WTC11 (cell line): ENCODE measurements around the gene STXBP1. TPM values are rescaled to one million over a fixed set of nuclear protein-coding genes. Genes with fewer than 3 reads are reported as not detected.

Experiments
- ATAC-seq: fragments of 200-7000 bp; cut with Tn5 transposase; 2 replicates; pipeline ENCODE4 v1.10.0; 2021; ENCODE audit warnings: mild to moderate bottlenecking, moderate library complexity
- CTCF ChIA-PET: fragments of 300-600 bp; sonication (Branson Sonifier 250); formaldehyde crosslinking; loops from one replicate; lab custom pipeline; 2021; ENCODE audit warnings: antibody characterized with exemption; lab: Charles Lee
- POLR2A ChIA-PET: fragments of 350-600 bp; sonication (Branson Sonifier 250); formaldehyde crosslinking; loops from one replicate; lab custom pipeline; 2021; ENCODE audit warnings: antibody characterized with exemption; lab: Charles Lee
- DNase-seq: peaks from one replicate; pipeline ENCODE4 v3.0.0; 2021; ENCODE audit warnings: low spot score
- H3K27ac Mint-ChIP-seq: 2 replicates; pipeline ENCODE4 v1.8.0; 2021; ENCODE audit warnings: mixed read lengths
- H3K27me3 Mint-ChIP-seq: 2 replicates; pipeline ENCODE4 v1.8.0; 2021; ENCODE audit warnings: low read depth, mild to moderate bottlenecking, moderate library complexity, mixed read lengths
- H3K36me3 Mint-ChIP-seq: 2 replicates; pipeline ENCODE4 v1.8.0; 2021; ENCODE audit warnings: mixed read lengths
- H3K4me1 Mint-ChIP-seq: 2 replicates; pipeline ENCODE4 v1.8.0; 2022; ENCODE audit warnings: mixed read lengths
- H3K4me3 Mint-ChIP-seq: 2 replicates; pipeline ENCODE4 v1.8.0; 2021; ENCODE audit warnings: mild to moderate bottlenecking, moderate library complexity, mixed read lengths
- H3K9me3 Mint-ChIP-seq: 2 replicates; pipeline ENCODE4 v1.8.0; 2021; ENCODE audit warnings: mixed read lengths
- AR ChIP-seq: fragments of 250-450 bp; sonication (Bioruptor Pico); IDR thresholded peaks from 2 replicates; pipeline ENCODE4 v1.9.0; 2021; ENCODE audit warnings: mild to moderate bottlenecking
- EMX1 ChIP-seq: fragments of 250-450 bp; sonication (Bioruptor Pico); IDR thresholded peaks from 2 replicates; pipeline ENCODE4 v1.8.0; 2021; ENCODE audit warnings: mild to moderate bottlenecking
- ETV6 ChIP-seq: sonication (generic); formaldehyde crosslinking; IDR thresholded peaks from 2 replicates; pipeline ENCODE4 v1.8.1; 2022; ENCODE audit warnings: mild to moderate bottlenecking, missing genetic modification reagents
- FOXJ3 ChIP-seq: sonication (generic); formaldehyde crosslinking; IDR thresholded peaks from 2 replicates; pipeline ENCODE4 v1.9.0; 2021; ENCODE audit warnings: missing genetic modification reagents, mild to moderate bottlenecking, borderline replicate concordance
- GTF2I ChIP-seq: fragments of 250-450 bp; sonication (Bioruptor Pico); conservative IDR thresholded peaks from 2 replicates; pipeline ENCODE4 v1.4.0; 2021; ENCODE audit warnings: mild to moderate bottlenecking
- HMGA2 ChIP-seq: fragments of 250-450 bp; sonication (Bioruptor Pico); IDR thresholded peaks from 2 replicates; pipeline ENCODE4 v1.4.0; 2021; ENCODE audit warnings: mild to moderate bottlenecking, moderate library complexity
- HMGXB4 ChIP-seq: sonication (generic); formaldehyde crosslinking; IDR thresholded peaks from 2 replicates; pipeline ENCODE4 v1.8.1; 2023; ENCODE audit warnings: mild to moderate bottlenecking, moderate library complexity, missing genetic modification reagents
- IRF1 ChIP-seq: sonication (generic); formaldehyde crosslinking; IDR thresholded peaks from 2 replicates; pipeline ENCODE4 v1.8.0; 2023; ENCODE audit warnings: missing genetic modification reagents
- IRF2 ChIP-seq: sonication (generic); formaldehyde crosslinking; IDR thresholded peaks from 2 replicates; pipeline ENCODE4 v1.8.0; 2022; ENCODE audit warnings: low read depth, missing genetic modification reagents, borderline replicate concordance
- JUN ChIP-seq: sonication (generic); formaldehyde crosslinking; IDR thresholded peaks from 2 replicates; pipeline ENCODE4 v1.8.0; 2023; ENCODE audit warnings: mild to moderate bottlenecking, missing genetic modification reagents
- MYBL2 ChIP-seq: sonication (generic); formaldehyde crosslinking; IDR thresholded peaks from 2 replicates; pipeline ENCODE4 v1.8.1; 2023; ENCODE audit warnings: mild to moderate bottlenecking, moderate library complexity, missing genetic modification reagents
- NFE2L1 ChIP-seq: sonication (generic); formaldehyde crosslinking; IDR thresholded peaks from 2 replicates; pipeline ENCODE4 v1.8.1; 2023; ENCODE audit warnings: missing genetic modification reagents
- NR1H2 ChIP-seq: sonication (generic); formaldehyde crosslinking; IDR thresholded peaks from 2 replicates; pipeline ENCODE4 v1.9.0; 2021; ENCODE audit warnings: mild to moderate bottlenecking, moderate library complexity, missing genetic modification reagents
- NR2C2 ChIP-seq: sonication (generic); formaldehyde crosslinking; IDR thresholded peaks from 2 replicates; pipeline ENCODE4 v1.8.0; 2022; ENCODE audit warnings: mild to moderate bottlenecking, missing genetic modification reagents
- RELA ChIP-seq: sonication (generic); formaldehyde crosslinking; IDR thresholded peaks from 2 replicates; pipeline ENCODE4 v1.8.1; 2022; ENCODE audit warnings: missing genetic modification reagents, mild to moderate bottlenecking, borderline replicate concordance
- RORB ChIP-seq: fragments of 250-450 bp; sonication (Bioruptor Pico); IDR thresholded peaks from 2 replicates; pipeline ENCODE4 v1.9.0; 2021; ENCODE audit warnings: mild to moderate bottlenecking
- SMAD3 ChIP-seq: sonication (generic); formaldehyde crosslinking; IDR thresholded peaks from 2 replicates; pipeline ENCODE4 v1.8.0; 2022; ENCODE audit warnings: missing genetic modification reagents, mild to moderate bottlenecking, borderline replicate concordance
- SOX15 ChIP-seq: fragments of 250-450 bp; sonication (Bioruptor Pico); IDR thresholded peaks from 2 replicates; pipeline ENCODE4 v1.9.0; 2021; ENCODE audit warnings: mild to moderate bottlenecking
- TCF7 ChIP-seq: sonication (generic); formaldehyde crosslinking; IDR thresholded peaks from 2 replicates; pipeline ENCODE4 v1.8.0; 2022; ENCODE audit warnings: mild to moderate bottlenecking, low read depth, missing genetic modification reagents, moderate library complexity
- TEAD1 ChIP-seq: sonication (generic); formaldehyde crosslinking; IDR thresholded peaks from 2 replicates; pipeline ENCODE4 v1.8.0; 2022; ENCODE audit warnings: mild to moderate bottlenecking, missing genetic modification reagents
- TP53 ChIP-seq: sonication (generic); formaldehyde crosslinking; IDR thresholded peaks from 2 replicates; pipeline ENCODE4 v1.8.1; 2023; ENCODE audit warnings: mild to moderate bottlenecking, missing genetic modification reagents
- ZNF263 ChIP-seq: sonication (generic); formaldehyde crosslinking; IDR thresholded peaks from 2 replicates; pipeline ENCODE4 v1.8.1; 2022; ENCODE audit warnings: low read depth, mild to moderate bottlenecking, moderate library complexity, missing genetic modification reagents
- ZNF317 ChIP-seq: sonication (generic); formaldehyde crosslinking; IDR thresholded peaks from 2 replicates; pipeline ENCODE4 v1.8.1; 2023; ENCODE audit warnings: low read depth, mild to moderate bottlenecking, moderate library complexity, missing genetic modification reagents, borderline replicate concordance
- ZNF416 ChIP-seq: fragments of 250-450 bp; sonication (Bioruptor Pico); IDR thresholded peaks from 2 replicates; pipeline ENCODE4 v1.9.0; 2021; ENCODE audit warnings: mild to moderate bottlenecking, inconsistent platforms
- ZNF423 ChIP-seq: fragments of 250-450 bp; sonication (Bioruptor Pico); IDR thresholded peaks from 2 replicates; pipeline ENCODE4 v2.1.2; 2022; ENCODE audit warnings: mild to moderate bottlenecking, moderate library complexity
- ZNF532 ChIP-seq: fragments of 250-450 bp; sonication (Bioruptor Pico); IDR thresholded peaks from 2 replicates; pipeline ENCODE4 v1.9.0; 2021; ENCODE audit warnings: mild to moderate bottlenecking, borderline replicate concordance
- ZSCAN18 ChIP-seq: fragments of 250-450 bp; sonication (Bioruptor Pico); IDR thresholded peaks from 2 replicates; pipeline ENCODE4 v2.1.2; 2022; ENCODE audit warnings: mild to moderate bottlenecking, moderate library complexity
- total RNA-seq: library from RNA; stranded (reverse); gene quantifications from 3 replicates; pipeline ENCODE4 v1.2.3, GENCODE V29; 2021

Gene STXBP1
- total RNA-seq, 1 experiment from 2014 or later: 37.1 TPM

GRCh38 chr9:127667127-127667844 lies 55.2 kb downstream of the STXBP1 start:
- Mint-ChIP-seq H3K27ac (no peak overlapping the region), H3K36me3 (peaks cover 20% of the 10 kb centered on the region), H3K4me1 (no peaks in the 10 kb centered on the region), H3K9me3 (no peaks in the 10 kb centered on the region), H3K27me3 (no peaks in the 10 kb centered on the region), H3K4me3 (no peak overlapping the region)
- no peak for ATAC-seq
- TF ChIP-seq FOXJ3 (CRISPR knock-in tag) (no peak), ZNF416 (CRISPR knock-in tag) (no peak), ZNF532 (CRISPR knock-in tag) (no peak), ZSCAN18 (CRISPR knock-in tag) (no peak), IRF2 (CRISPR knock-in tag) (no peak), NFE2L1 (CRISPR knock-in tag) (no peak), NR1H2 (no peak), GTF2I (CRISPR knock-in tag) (no peak), HMGXB4 (CRISPR knock-in tag) (no peak), ZNF317 (CRISPR knock-in tag) (no peak), RELA (CRISPR knock-in tag) (no peak), IRF1 (CRISPR knock-in tag) (no peak), SMAD3 (CRISPR knock-in tag) (no peak), ZNF263 (CRISPR knock-in tag) (no peak)
- DNase-seq: no peak
- ChIA-PET CTCF (interaction anchor here (0.5 to 1.3 kb wide), 3 partner anchors 12 to 164 kb away, joined by 3 to 4 read pairs (median 3); no protein-coding TSS in a partner anchor), POLR2A (no interaction called here)

- H3K36me3 Mint-ChIP-seq: peaks cover 17% of the 10 kb centered on the region
- ChIA-PET POLR2A (interaction anchor here (0.6 kb wide), 1 partner anchor 474 kb away, joined by 5 read pairs; no protein-coding TSS in a partner anchor), CTCF (interaction anchor here (1.1 to 1.6 kb wide), 3 partner anchors 13 to 164 kb away, joined by 3 to 6 read pairs (median 3); no protein-coding TSS in a partner anchor)
- ATAC-seq: no peak
- no peaks in the 10 kb centered on the region for H3K9me3 Mint-ChIP-seq
- H3K4me3 Mint-ChIP-seq: no peak overlapping the region
- H3K27ac Mint-ChIP-seq: no peak overlapping the region
- DNase-seq: no peak
- no peaks in the 10 kb centered on the region for H3K27me3 Mint-ChIP-seq
- H3K4me1 Mint-ChIP-seq: no peaks in the 10 kb centered on the region
- TF ChIP-seq JUN (CRISPR knock-in tag) (no peak), AR (CRISPR knock-in tag) (no peak), ZNF423 (no peak), TEAD1 (no peak), TP53 (CRISPR knock-in tag) (no peak), RORB (CRISPR knock-in tag) (no peak), MYBL2 (CRISPR knock-in tag) (no peak), EMX1 (CRISPR knock-in tag) (no peak), HMGA2 (CRISPR knock-in tag) (no peak), ETV6 (CRISPR knock-in tag) (no peak), TCF7 (CRISPR knock-in tag) (no peak), SOX15 (CRISPR knock-in tag) (no peak), NR2C2 (no peak)
Observed at GRCh38 chr9:127667906-127668305, 55.8 kb downstream of the STXBP1 start.
